GM19372 (cell line): ENCODE measurements around the gene LRRC3C.

Experiments used
- ATAC-seq: cut with Tn5 transposase; IDR thresholded peaks from one replicate; pipeline ENCODE4 v1.9.1; 2021; ENCODE audit warnings: mild to moderate bottlenecking, low read depth, moderate library complexity; ENCODE audit not compliant: unreplicated experiment

LRRC3C gene

DNA sequence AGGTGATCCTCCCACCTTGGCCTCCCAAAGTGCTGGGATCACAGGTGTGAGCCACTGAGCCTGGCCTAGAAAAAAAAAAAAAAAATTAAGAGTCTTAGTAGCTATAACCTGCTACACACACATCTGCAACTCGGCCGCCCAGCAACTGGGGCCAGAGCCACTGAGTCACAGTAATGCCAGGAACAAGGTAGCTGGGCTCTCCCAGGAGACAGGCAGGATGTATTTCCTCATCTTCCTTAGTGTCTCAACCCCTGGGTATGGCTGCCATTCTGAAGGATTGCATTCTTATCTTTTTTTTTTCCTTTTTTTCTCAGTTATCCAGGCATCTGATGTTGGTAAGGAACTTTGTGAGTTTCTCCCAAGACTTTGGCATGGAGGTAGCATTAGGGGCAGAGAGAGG, 46.0 kb downstream of the LRRC3C start:
- ATAC-seq = no peak

DNA sequence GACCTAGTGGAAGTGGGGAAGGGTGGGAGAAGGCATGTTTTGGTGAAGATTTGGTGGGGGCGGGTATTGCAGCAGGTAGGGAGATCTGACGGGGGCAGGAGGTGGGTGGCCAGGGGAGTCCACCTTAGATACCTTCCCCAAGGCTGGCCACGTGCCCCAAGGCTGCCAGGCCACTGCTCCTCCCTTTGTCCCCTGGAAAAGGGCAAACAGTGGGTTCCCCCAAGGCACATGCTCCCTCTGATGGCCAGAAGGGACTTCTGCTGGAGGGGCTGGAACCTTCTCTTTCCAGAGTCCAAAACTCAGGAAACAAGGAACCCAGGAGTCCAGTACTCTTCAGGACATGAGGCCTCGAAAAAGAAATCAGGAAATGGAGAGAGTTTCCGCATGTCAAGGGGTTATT, 46.9 kb downstream of the LRRC3C start:
- ATAC-seq = no peak

DNA sequence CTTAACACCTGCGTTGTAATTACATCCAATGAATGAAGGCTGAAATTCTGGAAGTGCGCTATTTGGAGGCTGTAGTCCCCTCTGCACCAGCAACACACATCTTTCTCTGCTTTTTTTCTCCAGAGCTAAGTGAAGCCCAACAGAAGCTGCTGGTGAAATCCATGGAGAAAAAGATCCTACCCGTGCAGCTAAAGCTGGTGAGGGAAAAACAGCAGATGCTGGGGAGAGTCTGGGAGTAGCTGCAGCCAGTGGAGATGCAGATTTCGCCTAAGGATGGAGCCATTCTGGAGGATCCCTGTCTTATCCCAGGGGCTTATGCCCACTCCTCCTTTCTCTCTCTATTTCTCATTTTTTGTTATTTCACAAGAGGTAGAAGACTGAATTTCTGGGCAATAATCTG, 48.3 kb downstream of the LRRC3C start:
- no peak for ATAC-seq

DNA sequence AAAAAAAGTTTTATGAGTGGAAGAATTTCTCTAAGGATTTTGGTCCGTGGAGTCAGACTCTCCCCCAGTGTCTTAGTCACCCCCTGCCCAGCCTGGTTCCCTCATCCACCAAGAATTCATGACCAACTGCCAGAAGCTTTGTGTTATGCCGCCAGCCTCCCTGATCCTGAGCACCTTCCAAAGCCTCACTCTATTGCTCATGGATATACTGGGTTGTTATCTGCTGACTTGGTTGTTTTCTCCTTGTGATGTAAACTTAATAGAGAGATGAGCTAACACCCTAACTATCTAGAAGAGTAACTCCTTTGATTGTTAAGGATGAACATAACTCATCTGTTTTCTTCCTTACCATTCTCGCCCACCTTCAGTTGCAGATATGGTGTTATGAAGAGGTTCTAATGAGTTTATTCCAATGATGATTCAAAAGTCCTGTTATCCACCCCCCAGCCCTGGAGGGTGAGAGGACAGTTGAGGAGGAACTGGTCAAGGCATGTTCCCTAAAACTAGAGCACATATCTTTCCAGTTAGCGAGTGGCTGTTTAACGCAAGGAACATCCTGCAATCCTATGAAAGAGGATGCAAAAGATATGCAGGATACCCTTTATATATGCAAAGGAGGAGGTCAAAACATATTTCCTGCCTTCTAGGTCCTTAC, 51.6 kb downstream of the LRRC3C start:
- ATAC-seq = no peak

DNA sequence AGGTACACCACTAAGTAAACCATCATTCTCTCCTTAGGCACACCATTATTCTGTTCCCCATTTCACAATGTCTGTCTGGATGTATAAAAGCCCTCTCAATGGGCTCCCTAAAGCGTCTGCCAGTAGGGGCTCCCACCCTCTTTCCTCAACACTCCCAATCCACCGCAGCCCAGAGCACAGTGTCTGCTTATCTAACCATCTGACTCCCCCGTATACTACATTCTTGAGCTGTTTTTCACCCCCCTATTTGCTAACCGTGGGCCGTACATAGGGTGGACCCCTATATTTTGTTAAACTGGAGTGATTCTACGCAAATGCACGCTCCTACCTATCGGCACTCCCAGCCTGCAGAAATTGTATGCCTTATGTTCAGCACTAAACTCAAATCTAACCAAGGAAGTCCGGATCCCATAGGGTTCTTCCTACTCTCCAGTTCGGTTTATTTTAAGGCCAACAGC, 52.4 kb downstream of the LRRC3C start:
- peak; percentile 12 for ATAC-seq

DNA sequence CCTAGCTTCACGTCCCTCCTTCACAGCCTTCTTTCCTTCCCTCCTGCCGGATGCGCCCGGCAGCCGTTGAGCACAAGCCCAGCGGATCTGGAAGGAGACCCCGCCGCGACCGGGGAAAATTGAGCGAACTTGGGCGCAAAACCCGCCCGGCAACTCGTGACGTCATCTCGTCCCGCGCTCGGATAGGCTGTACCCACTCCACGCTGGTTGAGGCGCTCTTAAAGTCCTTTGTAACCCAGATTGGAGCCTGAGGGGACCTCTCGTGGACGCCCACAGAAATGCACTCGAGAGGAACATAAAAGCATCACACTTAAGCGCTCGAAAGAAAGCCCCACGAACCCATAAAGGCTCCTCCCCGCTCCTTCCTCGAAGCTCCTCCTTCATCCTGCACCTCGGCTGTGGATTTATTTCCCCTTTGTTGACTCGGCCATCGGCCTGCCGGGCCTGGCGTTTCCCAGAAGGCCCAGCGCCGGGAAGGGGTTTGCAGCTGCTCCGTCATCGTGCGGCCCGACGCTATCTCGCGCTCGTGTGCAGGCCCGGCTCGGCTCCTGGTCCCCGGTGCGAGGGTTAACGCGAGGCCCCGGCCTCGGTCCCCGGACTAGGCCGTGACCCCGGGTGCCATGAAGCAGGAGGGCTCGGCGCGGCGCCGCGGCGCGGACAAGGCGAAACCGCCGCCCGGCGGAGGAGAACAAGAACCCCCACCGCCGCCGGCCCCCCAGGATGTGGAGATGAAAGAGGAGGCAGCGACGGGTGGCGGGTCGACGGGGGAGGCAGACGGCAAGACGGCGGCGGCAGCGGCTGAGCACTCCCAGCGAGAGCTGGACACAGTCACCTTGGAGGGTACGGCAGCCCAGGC, 53.0 kb downstream of the LRRC3C start, which contains the start of gene PSMD3:
Gene PSMD3, plus strand, starts transcription at position 457 of the 856 bp plus-strand sequence. Its CDS starts 164 bp downstream, at position 621.
- ATAC-seq = peak; percentile 92

DNA sequence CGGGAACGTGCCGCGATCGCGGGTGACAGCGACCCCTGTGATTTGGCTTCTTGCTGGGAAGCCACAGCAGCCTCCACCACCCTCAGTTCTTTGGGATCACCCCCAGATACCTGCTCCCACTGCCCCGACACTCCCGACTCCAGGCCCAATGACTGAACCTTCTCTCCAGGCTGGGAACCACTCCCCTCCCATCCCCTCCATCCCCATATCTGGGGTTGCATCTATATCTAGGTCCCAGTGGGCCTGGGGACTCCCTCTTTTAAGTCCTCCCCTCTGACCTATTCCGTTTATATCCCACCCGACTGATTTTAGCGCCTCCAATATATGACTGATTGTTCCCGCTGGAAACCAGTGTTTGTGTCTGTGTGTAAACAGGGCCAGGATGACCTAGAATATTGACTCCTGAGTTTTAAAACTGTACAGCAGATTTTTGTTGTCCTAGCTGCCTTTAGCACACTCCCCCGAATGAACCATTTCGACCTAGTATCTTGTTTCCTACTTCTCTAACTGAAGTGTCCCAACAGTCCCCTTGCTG, 53.7 kb downstream of the LRRC3C start:
- ATAC-seq = no peak

DNA sequence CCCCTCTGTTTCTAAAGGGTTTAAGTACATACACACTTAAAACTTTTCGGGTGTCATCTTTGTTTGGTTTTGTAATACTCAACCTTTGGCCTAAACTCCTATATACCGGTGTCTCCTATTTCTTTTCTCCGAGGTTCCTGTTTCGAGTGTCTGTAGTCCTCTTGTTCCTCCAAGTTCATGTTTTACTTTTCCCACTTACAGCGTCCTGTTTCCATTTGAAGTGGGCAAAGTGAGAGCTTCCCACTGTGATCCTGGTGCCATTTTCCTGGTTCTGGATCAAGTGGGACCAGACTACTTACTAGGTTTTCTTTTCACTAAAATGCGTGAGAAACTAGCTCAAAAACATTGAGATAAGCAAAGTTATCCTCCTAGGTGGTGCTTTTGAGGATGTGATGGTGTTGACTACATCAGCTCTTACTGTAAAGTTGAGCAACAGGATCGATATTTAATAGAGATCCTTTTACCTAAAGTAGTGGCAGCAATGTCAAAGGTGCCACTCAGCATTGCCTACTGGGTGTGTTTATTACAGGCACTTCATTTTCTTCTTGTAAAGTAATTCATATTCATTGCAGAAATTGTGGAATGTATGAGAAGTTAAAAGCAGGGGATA, 54.3 kb downstream of the LRRC3C start:
- no peak for ATAC-seq

DNA sequence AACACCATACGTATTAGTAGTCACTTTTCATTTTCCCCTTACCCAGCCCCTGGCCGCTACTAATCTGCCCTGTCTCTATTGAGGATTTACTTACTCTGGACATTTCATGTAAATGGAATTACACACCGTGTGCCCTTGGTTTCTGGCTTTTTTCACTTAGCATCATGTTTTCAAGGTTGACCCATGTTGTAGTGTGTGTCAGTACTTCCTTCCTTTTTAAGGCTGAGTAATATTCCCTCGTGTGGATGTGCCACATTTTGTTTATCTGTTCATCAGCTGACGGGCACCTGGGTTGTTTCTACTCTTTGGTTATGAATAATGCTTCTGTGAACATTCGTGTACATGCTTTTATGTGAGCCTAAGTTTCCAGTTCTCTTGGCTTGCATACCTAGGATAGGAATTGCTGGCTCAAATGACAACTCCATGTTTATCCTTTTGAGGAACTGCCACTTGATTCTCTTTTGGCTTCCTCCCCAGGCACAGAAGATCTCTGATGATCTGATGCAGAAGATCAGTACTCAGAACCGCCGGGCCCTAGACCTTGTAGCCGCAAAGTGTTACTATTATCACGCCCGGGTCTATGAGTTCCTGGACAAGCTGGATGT, 60.8 kb downstream of the LRRC3C start:
- no peak for ATAC-seq

DNA sequence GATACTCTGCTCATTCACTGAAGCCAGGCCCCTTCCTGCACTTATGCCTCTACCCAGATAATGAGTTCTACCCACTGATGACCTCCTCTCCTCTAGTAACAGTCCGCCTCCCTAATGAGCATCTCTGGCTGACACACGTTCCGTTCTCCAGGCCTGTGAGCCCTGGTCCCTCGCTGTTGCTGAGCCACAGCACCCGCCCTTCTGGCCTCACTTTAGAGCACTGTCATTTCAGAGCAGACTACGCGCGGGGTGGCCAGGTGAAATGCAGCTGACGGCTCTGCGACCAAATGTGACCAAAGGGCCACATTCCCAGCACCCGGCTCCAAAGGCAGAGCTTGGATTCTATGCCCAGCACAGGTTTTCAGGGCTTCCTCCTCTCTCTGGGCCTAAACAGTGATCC, 66.9 kb downstream of the LRRC3C start:
- no peak for ATAC-seq
